Fibroblast of lung (primary cell): Measurements from ENCODE around the gene ROM1.

Source experiments
- EZH2 ChIP-seq: IDR thresholded peaks from 2 replicates; pipeline ENCODE4 v1.5.1; 2012; ENCODE audit warnings: low read length, control low read depth, mild to moderate bottlenecking; ENCODE audit errors: missing control alignments
- TF ChIP-seq, protein P1 (sequence below), 2 donors: IDR thresholded peaks in 1 of 2; conservative IDR thresholded peaks in 1 of 2; 1 replicate in 1 of 2; 2 replicates in 1 of 2; pipeline ENCODE4 v1.5.1; 2011 to 2012; ENCODE audit warnings: low read length in 2 of 2, control low read depth in 1 of 2, inconsistent platforms in 1 of 2, low read depth in 1 of 2, mild to moderate bottlenecking in 1 of 2

- TF ChIP-seq, protein P1, sequence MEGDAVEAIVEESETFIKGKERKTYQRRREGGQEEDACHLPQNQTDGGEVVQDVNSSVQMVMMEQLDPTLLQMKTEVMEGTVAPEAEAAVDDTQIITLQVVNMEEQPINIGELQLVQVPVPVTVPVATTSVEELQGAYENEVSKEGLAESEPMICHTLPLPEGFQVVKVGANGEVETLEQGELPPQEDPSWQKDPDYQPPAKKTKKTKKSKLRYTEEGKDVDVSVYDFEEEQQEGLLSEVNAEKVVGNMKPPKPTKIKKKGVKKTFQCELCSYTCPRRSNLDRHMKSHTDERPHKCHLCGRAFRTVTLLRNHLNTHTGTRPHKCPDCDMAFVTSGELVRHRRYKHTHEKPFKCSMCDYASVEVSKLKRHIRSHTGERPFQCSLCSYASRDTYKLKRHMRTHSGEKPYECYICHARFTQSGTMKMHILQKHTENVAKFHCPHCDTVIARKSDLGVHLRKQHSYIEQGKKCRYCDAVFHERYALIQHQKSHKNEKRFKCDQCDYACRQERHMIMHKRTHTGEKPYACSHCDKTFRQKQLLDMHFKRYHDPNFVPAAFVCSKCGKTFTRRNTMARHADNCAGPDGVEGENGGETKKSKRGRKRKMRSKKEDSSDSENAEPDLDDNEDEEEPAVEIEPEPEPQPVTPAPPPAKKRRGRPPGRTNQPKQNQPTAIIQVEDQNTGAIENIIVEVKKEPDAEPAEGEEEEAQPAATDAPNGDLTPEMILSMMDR (conservative IDR thresholded peaks at IDR 0.05 in 1 of 2, IDR thresholded peaks at IDR 0.05 in 1 of 2; ENCODE audit: low read depth in 1 of 2, low read length in 2 of 2), result no peak
- TF ChIP-seq EZH2, result no peak
Measured at GRCh38 chr11:62595124-62595523, 17.9 kb upstream of the ROM1 start.
